Right lobe of liver (tissue), 6 donors: ENCODE measurements around the gene EEF1AKMT1. TPM values are rescaled to one million over a fixed set of nuclear protein-coding genes. Genes with fewer than 3 reads are reported as not detected.

Experiments used
- ATAC-seq, 4 donors: fragments of 200-7000 bp; cut with Tn5 transposase; one replicate each; pipeline ENCODE4 v1.9.1; 2020; ENCODE audit warnings: mild to moderate bottlenecking in 4 of 4, moderate library complexity in 4 of 4
- DNase-seq, 3 donors: peaks; one replicate each; pipeline ENCODE4 v3.0.0-alpha.2; 2020
- H3K27ac ChIP-seq, 3 donors: fragments of 200-600 bp; one replicate each; pipeline ENCODE4 v1.8.0; 2022
- H3K27me3 ChIP-seq, 2 donors: fragments of 200-600 bp; one replicate each; pipeline ENCODE4 v1.8.0; 2022
- H3K36me3 ChIP-seq, 4 donors: fragments of 200-600 bp; sonication (generic) in 1 of 4; one replicate each; pipeline versions ENCODE4 v1.5.1 to v1.8.0; 2017 to 2022; ENCODE audit warnings: control low read depth in 1 of 4
- H3K4me1 ChIP-seq, 4 donors: fragments of 200-600 bp; sonication (generic) in 1 of 4; one replicate each; pipeline versions ENCODE4 v1.5.1 to v1.8.0; 2017 to 2022; ENCODE audit warnings: control low read depth in 1 of 4
- H3K4me3 ChIP-seq, 3 donors: fragments of 200-600 bp; one replicate each; pipeline ENCODE4 v1.8.0; 2022
- H3K9me3 ChIP-seq, 4 donors: fragments of 200-600 bp; sonication (generic) in 1 of 4; one replicate each; pipeline versions ENCODE4 v1.5.1 to v1.8.0; 2017 to 2022; ENCODE audit warnings: control low read depth in 1 of 4
- CTCF ChIP-seq, 4 donors: fragments of 200-600 bp in 3 of 4; fragments of 450-650 bp in 1 of 4; IDR thresholded peaks; one replicate each; pipeline versions ENCODE4 v1.5.1 to v1.8.0; 2016 to 2022; ENCODE audit warnings: antibody characterized with exemption in 4 of 4, mild to moderate bottlenecking in 2 of 4
- POLR2A ChIP-seq: fragments of 450-650 bp; IDR thresholded peaks from one replicate; pipeline ENCODE4 v1.6.1; 2017; ENCODE audit warnings: antibody characterized with exemption, mild to moderate bottlenecking
- WGBS: methylation state at CpG from one replicate; pipeline ENCODE4 v1.1.6; 2018; ENCODE audit warnings: low coverage, low lambda C conversion rate; ENCODE audit not compliant: insufficient coverage; ENCODE audit errors: missing lambda C conversion rate; 5-methylcytosine and 5-hydroxymethylcytosine counted together
- intact Hi-C, 2 donors: fragments of 100-400 bp; cut with DNase I; formaldehyde crosslinking; loops; one replicate each; pipeline versions ENCODE4 v1.11.2 to v1.14.1; 2022
- total RNA-seq, 6 experiments: library from RNA; depleted of rRNA in 2 of 6; stranded (reverse); fragments of >200 nt in 2 of 6; fragmentation: NEBNext Ultra II Directional in 3 of 6; extraction: Animal tissue kit (Norgen Biotek cat#: 25700) in 3 of 6; gene quantifications; one replicate each; pipeline versions ENCODE4 v1.1.0 to v1.2.4, GENCODE V29; 2016 to 2023
- donor health status: DM: no; HTN: yes; CAD: no.
- donor health status: DM: no; HTN: no; CAD: no.
- donor health status: DM: no; HTN: no; CAD: no.
- donor health status: DM: no; HTN: yes; CAD: no.
- donor health status: DM: no; HTN: yes; CAD: no.

The EEF1AKMT1 gene
- total RNA-seq, 6 experiments from 2014 or later = 5.5 to 10.3 (median 6.3) TPM

GRCh38 chr13:20776751-20777150, 3.0 kb upstream of the EEF1AKMT1 start:
- intact Hi-C loops = no loop called here
- Histone ChIP-seq H3K36me3 (no peaks in the 10 kb centered on the region), H3K4me1 (peaks cover 0 to 7% (median 3%) of the 10 kb centered on the region in 4 donors), H3K4me3 (no peak overlapping the region), H3K27ac (no peak overlapping the region), H3K27me3 (no peaks in the 10 kb centered on the region), H3K9me3 (no peaks in the 10 kb centered on the region)
- no peak for DNase-seq
- 90% methylated on average over 1 of the region's 1 CpG for WGBS
- TF ChIP-seq POLR2A (no peak), CTCF (IDR thresholded peaks at IDR 0.05) (no peak)
- no peak for ATAC-seq

- DNase-seq = no peak
- 90% methylated on average over 2 of the region's 2 CpGs for WGBS
- Histone ChIP-seq H3K36me3 (no peaks in the 10 kb centered on the region), H3K27ac (no peak overlapping the region), H3K4me3 (no peak overlapping the region), H3K4me1 (peaks cover 0 to 7% (median 3%) of the 10 kb centered on the region in 4 donors), H3K27me3 (no peaks in the 10 kb centered on the region), H3K9me3 (no peaks in the 10 kb centered on the region)
- TF ChIP-seq POLR2A = no peak
- TF ChIP-seq CTCF (IDR thresholded peaks at IDR 0.05) = no peak
- intact Hi-C loops = no loop called here
- no peak for ATAC-seq
These were observed 2.2 kb upstream of the EEF1AKMT1 start for GRCh38 chr13:20775961-20776360.

- 61% methylated on average over 1 of the region's 1 CpG for WGBS
- no peak for ATAC-seq
- H3K27me3 ChIP-seq = no peaks in the 10 kb centered on the region
- no peak overlapping the region for H3K27ac ChIP-seq
- intact Hi-C loops = no loop called here
- H3K4me3 ChIP-seq = no peak overlapping the region
- no peaks in the 10 kb centered on the region for H3K36me3 ChIP-seq
- DNase-seq = no peak
- TF ChIP-seq POLR2A (no peak), CTCF (IDR thresholded peaks at IDR 0.05) (no peak)
- H3K9me3 ChIP-seq = no peaks in the 10 kb centered on the region
- H3K4me1 ChIP-seq = peaks cover 0 to 7% (median 3%) of the 10 kb centered on the region in 4 donors
These were observed 985 bp upstream of the EEF1AKMT1 start for GRCh38 chr13:20774746-20775145.

GRCh38 chr13:20772401-20773131, 1.2 kb downstream of the EEF1AKMT1 start:
- 85% methylated on average over 10 of the region's 10 CpGs for WGBS
- Histone ChIP-seq H3K4me1 (peaks cover 0 to 7% (median 3%) of the 10 kb centered on the region in 4 donors), H3K27ac (peak overlapping the region in 2 of 3 donors; percentile 94 to 96), H3K27me3 (no peaks in the 10 kb centered on the region), H3K9me3 (no peaks in the 10 kb centered on the region), H3K36me3 (no peaks in the 10 kb centered on the region), H3K4me3 (peak overlapping the region; percentile 70 to 83 (median 71))
- intact Hi-C loops = no loop called here
- no peak for DNase-seq
- no peak for ATAC-seq
- no peak for TF ChIP-seq POLR2A

- Histone ChIP-seq H3K4me1 (peaks cover 0 to 7% (median 3%) of the 10 kb centered on the region in 4 donors), H3K4me3 (no peak overlapping the region), H3K27ac (no peak overlapping the region), H3K36me3 (no peaks in the 10 kb centered on the region), H3K27me3 (no peaks in the 10 kb centered on the region), H3K9me3 (no peaks in the 10 kb centered on the region)
- no peak for ATAC-seq
- TF ChIP-seq CTCF (IDR thresholded peaks at IDR 0.05) = no peak
- no peak for TF ChIP-seq POLR2A
- WGBS = 100% methylated on average over 1 of the region's 1 CpG
- DNase-seq = no peak
- intact Hi-C loops = no loop called here
These were observed 3.9 kb downstream of the EEF1AKMT1 start for GRCh38 chr13:20769834-20770233.
